EL (cell line): ENCODE data around the gene USP46.

Experiments used
- DNase-seq: peaks from one replicate; pipeline ENCODE4 v3.0.0-alpha.2; 2016

USP46 gene

GRCh38 chr4:52659001-52659721 lies at the start of gene USP46:
USP46 (minus strand) TSS chr4:52659301; CDS start chr4:52659150, 151 bp downstream.
- peak; percentile 78 for DNase-seq

GRCh38 chr4:52704661-52705060 lies 45.6 kb upstream of the USP46 start:
- DNase-seq, result no peak

- DNase-seq, result no peak
These were observed 45.0 kb upstream of the USP46 start for GRCh38 chr4:52704133-52704532.

GRCh38 chr4:52701207-52701606 lies 42.1 kb upstream of the USP46 start:
- no peak for DNase-seq

GRCh38 chr4:52694936-52695335 lies 35.8 kb upstream of the USP46 start:
- DNase-seq, result no peak

GRCh38 chr4:52693492-52693891 lies 34.4 kb upstream of the USP46 start:
- no peak for DNase-seq

GRCh38 chr4:52689096-52689495 lies 30.0 kb upstream of the USP46 start:
- no peak for DNase-seq

GRCh38 chr4:52687696-52688095 lies 28.6 kb upstream of the USP46 start:
- DNase-seq, result no peak

GRCh38 chr4:52685316-52685715 lies 26.2 kb upstream of the USP46 start:
- DNase-seq, result no peak

- no peak for DNase-seq
These were observed 25.8 kb upstream of the USP46 start for GRCh38 chr4:52684896-52685295.

- DNase-seq, result no peak
These were observed 21.3 kb upstream of the USP46 start for GRCh38 chr4:52680381-52680780.

- DNase-seq, result no peak
These were observed 17.4 kb upstream of the USP46 start for GRCh38 chr4:52676536-52676935.

GRCh38 chr4:52675111-52675510 lies 16.0 kb upstream of the USP46 start:
- DNase-seq, result no peak

GRCh38 chr4:52670739-52671138 lies 11.6 kb upstream of the USP46 start:
- no peak for DNase-seq

- DNase-seq, result no peak
These were observed 11.0 kb upstream of the USP46 start for GRCh38 chr4:52670121-52670520.

- no peak for DNase-seq
These were observed 6.5 kb upstream of the USP46 start for GRCh38 chr4:52665592-52665991.

GRCh38 chr4:52664479-52664878 lies 5.4 kb upstream of the USP46 start:
- no peak for DNase-seq

GRCh38 chr4:52661966-52662690 lies 3.0 kb upstream of the USP46 start:
- no peak for DNase-seq

- DNase-seq, result no peak
These were observed 1.5 kb upstream of the USP46 start for GRCh38 chr4:52660643-52661042.

- peak; percentile 28 for DNase-seq
These were observed 691 bp upstream of the USP46 start for GRCh38 chr4:52659722-52660261.

- no peak for DNase-seq
These were observed 480 bp downstream of the USP46 start for GRCh38 chr4:52658641-52659000.

- peak; percentile 25 for DNase-seq
These were observed 1.2 kb downstream of the USP46 start for GRCh38 chr4:52657618-52658501.

GRCh38 chr4:52657292-52657617 lies 1.8 kb downstream of the USP46 start:
- DNase-seq, result no peak
